A673 (cell line): ENCODE measurements around the gene TP53TG3.
"Not testable (repeated sequence)": the region's sequence is repeated elsewhere in the genome, so short reads cannot be mapped to it uniquely, and the experiment has no call there.

Experiments used
- EZH2 ChIP-seq: fragments of 200-600 bp; sonication (generic); IDR thresholded peaks from 2 replicates; pipeline ENCODE4 v1.6.1; 2017; ENCODE audit warnings: borderline replicate concordance, low read depth, mild to moderate bottlenecking, mixed read lengths, antibody characterized with exemption, low read length; ENCODE audit not compliant: poor library complexity, severe bottlenecking
- TF ChIP-seq, protein P1 (sequence below): fragments of 300-800, 200-600 bp; sonication (generic); conservative IDR thresholded peaks from 2 replicates; pipeline ENCODE4 v1.5.1; 2017; ENCODE audit warnings: low read depth, mild to moderate bottlenecking, antibody characterized with exemption, low read length, moderate library complexity, mixed read lengths

DNA sequence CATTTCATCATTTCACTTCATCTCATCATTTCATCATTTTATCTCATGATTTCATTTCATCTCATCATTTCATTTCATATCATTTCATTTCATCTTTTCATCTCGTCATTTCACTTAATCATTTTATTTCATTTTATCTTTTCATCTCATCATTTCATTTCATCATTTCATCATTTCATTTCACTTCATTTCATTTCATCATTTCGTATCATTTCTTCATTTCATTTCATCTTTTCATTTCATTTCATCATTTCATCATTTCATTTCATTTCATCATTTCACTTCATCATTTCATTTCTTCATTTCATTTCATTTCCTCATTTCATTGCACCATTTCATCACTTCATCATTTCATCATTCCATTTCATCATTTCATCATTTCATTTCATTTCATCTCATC, 29.8 kb downstream of the TP53TG3 start:
- TF ChIP-seq EZH2: not testable (repeated sequence)
- TF ChIP-seq, protein P1, sequence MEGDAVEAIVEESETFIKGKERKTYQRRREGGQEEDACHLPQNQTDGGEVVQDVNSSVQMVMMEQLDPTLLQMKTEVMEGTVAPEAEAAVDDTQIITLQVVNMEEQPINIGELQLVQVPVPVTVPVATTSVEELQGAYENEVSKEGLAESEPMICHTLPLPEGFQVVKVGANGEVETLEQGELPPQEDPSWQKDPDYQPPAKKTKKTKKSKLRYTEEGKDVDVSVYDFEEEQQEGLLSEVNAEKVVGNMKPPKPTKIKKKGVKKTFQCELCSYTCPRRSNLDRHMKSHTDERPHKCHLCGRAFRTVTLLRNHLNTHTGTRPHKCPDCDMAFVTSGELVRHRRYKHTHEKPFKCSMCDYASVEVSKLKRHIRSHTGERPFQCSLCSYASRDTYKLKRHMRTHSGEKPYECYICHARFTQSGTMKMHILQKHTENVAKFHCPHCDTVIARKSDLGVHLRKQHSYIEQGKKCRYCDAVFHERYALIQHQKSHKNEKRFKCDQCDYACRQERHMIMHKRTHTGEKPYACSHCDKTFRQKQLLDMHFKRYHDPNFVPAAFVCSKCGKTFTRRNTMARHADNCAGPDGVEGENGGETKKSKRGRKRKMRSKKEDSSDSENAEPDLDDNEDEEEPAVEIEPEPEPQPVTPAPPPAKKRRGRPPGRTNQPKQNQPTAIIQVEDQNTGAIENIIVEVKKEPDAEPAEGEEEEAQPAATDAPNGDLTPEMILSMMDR: not testable (repeated sequence)
